SK-N-SH (cell line): Measurements from ENCODE around the gene PGAP3. TPM values are rescaled to one million over a fixed set of nuclear protein-coding genes. Genes with fewer than 3 reads are reported as not detected.

Experiments used
- CTCF ChIA-PET: fragments of 300-600, 350-600 bp; formaldehyde crosslinking; extraction: SDS; loops from one replicate; lab custom pipeline; 2021; lab: Yijun Ruan, JAX
- POLR2A ChIA-PET: fragments of 350-600 bp; sonication (Branson Sonifier 250); formaldehyde crosslinking; extraction: SDS; loops from one replicate; lab custom pipeline; 2020; ENCODE audit warnings: antibody characterized with exemption, inconsistent platforms; lab: Yijun Ruan, JAX
- DNase-seq: peaks from one replicate; pipeline ENCODE4 v3.0.0; 2012
- H2AFZ ChIP-seq: fragments of 200-600 bp; sonication (generic); 2 replicates; pipeline ENCODE4 v1.8.1; 2016; ENCODE audit warnings: antibody characterized with exemption, mild to moderate bottlenecking, low read depth
- H3F3A ChIP-seq: fragments of 200-600 bp; sonication (generic); replicated peaks from 2 replicates; pipeline ENCODE3; 2016; ENCODE audit warnings: antibody characterized with exemption, mild to moderate bottlenecking; ENCODE audit not compliant: insufficient read depth
- H3K27ac ChIP-seq, 2 experiments: fragments of 200-500 bp in 1 of 2; fragments of 200-600 bp in 1 of 2; sonication (Bioruptor generic) in 1 of 2; sonication (generic), shearing (Covaris generic) in 1 of 2; 2 replicates each; pipeline versions ENCODE4 v1.5.1 to v1.6.1; 2014 to 2016; ENCODE audit warnings: low read depth in 2 of 2, inconsistent platforms in 1 of 2, low read length in 1 of 2, mild to moderate bottlenecking in 1 of 2, mixed read lengths in 1 of 2
- H3K27me3 ChIP-seq: fragments of 200-600 bp; sonication (generic), shearing (Covaris generic); 2 replicates; pipeline ENCODE4 v1.6.1; 2016; ENCODE audit warnings: mixed run types; ENCODE audit not compliant: insufficient read depth
- H3K36me3 ChIP-seq, 2 experiments: fragments of 200-500 bp in 1 of 2; fragments of 200-600 bp in 1 of 2; sonication (Bioruptor generic) in 1 of 2; sonication (generic) in 1 of 2; replicated peaks in 1 of 2; 2 replicates each; pipeline versions ENCODE3 to v1.5.1; 2014 to 2016; ENCODE audit warnings: low read length in 1 of 2, mild to moderate bottlenecking in 1 of 2; ENCODE audit not compliant: insufficient read depth in 2 of 2, control insufficient read depth in 1 of 2
- H3K4me1 ChIP-seq, 2 experiments: fragments of 200-500 bp in 1 of 2; fragments of 200-600 bp in 1 of 2; sonication (Bioruptor generic) in 1 of 2; sonication (generic), shearing (Covaris generic) in 1 of 2; 2 replicates each; pipeline versions ENCODE4 v1.5.1 to v1.6.1; 2014 to 2016; ENCODE audit warnings: low read depth in 1 of 2, low read length in 1 of 2, mixed run types in 1 of 2; ENCODE audit not compliant: insufficient read depth in 2 of 2, control insufficient read depth in 1 of 2
- H3K4me2 ChIP-seq: fragments of 200-600 bp; sonication (generic), shearing (Covaris generic); 2 replicates; pipeline ENCODE4 v1.6.1; 2017; ENCODE audit warnings: mixed run types
- H3K4me3 ChIP-seq, 2 experiments: fragments of 200-500 bp in 1 of 2; fragments of 200-600 bp in 1 of 2; sonication (Bioruptor generic) in 1 of 2; sonication (generic), shearing (Covaris generic) in 1 of 2; 2 replicates each; pipeline versions ENCODE4 v1.5.1 to v1.8.1; 2014 to 2016; ENCODE audit warnings: low read depth in 2 of 2, inconsistent platforms in 1 of 2, low read length in 1 of 2, mild to moderate bottlenecking in 1 of 2, mixed read lengths in 1 of 2, moderate library complexity in 1 of 2
- H3K79me2 ChIP-seq: fragments of 200-600 bp; sonication (generic); 2 replicates; pipeline ENCODE4 v1.8.1; 2017; ENCODE audit warnings: mild to moderate bottlenecking; ENCODE audit not compliant: insufficient read depth
- H3K9ac ChIP-seq: fragments of 200-600 bp; sonication (generic); 2 replicates; pipeline ENCODE4 v1.6.1; 2017; ENCODE audit warnings: mixed run types
- H3K9me2 ChIP-seq: fragments of 200-600 bp; sonication (generic); 2 replicates; pipeline ENCODE4 v1.6.1; 2017; ENCODE audit warnings: mixed run types
- H3K9me3 ChIP-seq: fragments of 200-600 bp; sonication (generic); 2 replicates; pipeline ENCODE4 v1.6.1; 2017; ENCODE audit warnings: mixed run types, mild to moderate bottlenecking, moderate library complexity
- H4K20me1 ChIP-seq: fragments of 200-600 bp; sonication (generic); 2 replicates; pipeline ENCODE4 v1.6.1; 2017; ENCODE audit warnings: mild to moderate bottlenecking, mixed run types; ENCODE audit not compliant: insufficient read depth
- EP300 ChIP-seq, 2 experiments: IDR thresholded peaks; 2 replicates each; pipeline versions ENCODE4 v1.4.0 to v1.6.1; 2012; ENCODE audit warnings: borderline replicate concordance in 1 of 2, low read depth in 1 of 2, low read length in 1 of 2
- POLR2AphosphoS5 ChIP-seq: IDR thresholded peaks from 2 replicates; pipeline ENCODE4 v1.6.1; 2012; ENCODE audit warnings: low read depth, low read length
- RCOR1 ChIP-seq: fragments of 150-350 bp; IDR thresholded peaks from 2 replicates; pipeline ENCODE4 v1.6.1; 2017; ENCODE audit warnings: antibody characterized with exemption, low read length
- TCF12 ChIP-seq: IDR thresholded peaks from 2 replicates; pipeline ENCODE4 v1.4.0; 2012
- YY1 ChIP-seq: IDR thresholded peaks from 2 replicates; pipeline ENCODE4 v1.4.0; 2012; ENCODE audit warnings: low read depth, mild to moderate bottlenecking
- WGBS: methylation state at CpG from one replicate; pipeline ENCODE4 v1.1.6; 2017; ENCODE audit warnings: low lambda C conversion rate; 5-methylcytosine and 5-hydroxymethylcytosine counted together
- polyA plus RNA-seq, 3 experiments: library from polyadenylated mRNA; depleted of rRNA; stranded (reverse); fragments of >200 nt; gene quantifications; 2 replicates each; pipeline ENCODE4 v1.2.3, GENCODE V29; 2012
- TF ChIP-seq, protein P1 (sequence below): IDR thresholded peaks from 2 replicates; pipeline ENCODE4 v1.6.1; 2012; ENCODE audit warnings: mild to moderate bottlenecking, low read depth, low read length, moderate library complexity
- TF ChIP-seq, protein P2 (sequence below): IDR thresholded peaks from 2 replicates; pipeline ENCODE4 v1.4.0; 2012; ENCODE audit warnings: low read depth
- TF ChIP-seq, protein P3 (sequence below): fragments of 150-350 bp; IDR thresholded peaks from 2 replicates; pipeline ENCODE4 v1.6.1; 2016; ENCODE audit warnings: mild to moderate bottlenecking, low read depth, low read length
- TF ChIP-seq, protein P4 (sequence below): fragments of 200-600 bp; sonication (generic); IDR thresholded peaks from 2 replicates; pipeline ENCODE4 v1.6.1; 2017; ENCODE audit warnings: antibody characterized with exemption, mild to moderate bottlenecking, moderate library complexity

Gene PGAP3
- polyA plus RNA-seq, 1 of the 3 experiments (the other 2 are of a cell fraction), result 20.9 TPM

DNA sequence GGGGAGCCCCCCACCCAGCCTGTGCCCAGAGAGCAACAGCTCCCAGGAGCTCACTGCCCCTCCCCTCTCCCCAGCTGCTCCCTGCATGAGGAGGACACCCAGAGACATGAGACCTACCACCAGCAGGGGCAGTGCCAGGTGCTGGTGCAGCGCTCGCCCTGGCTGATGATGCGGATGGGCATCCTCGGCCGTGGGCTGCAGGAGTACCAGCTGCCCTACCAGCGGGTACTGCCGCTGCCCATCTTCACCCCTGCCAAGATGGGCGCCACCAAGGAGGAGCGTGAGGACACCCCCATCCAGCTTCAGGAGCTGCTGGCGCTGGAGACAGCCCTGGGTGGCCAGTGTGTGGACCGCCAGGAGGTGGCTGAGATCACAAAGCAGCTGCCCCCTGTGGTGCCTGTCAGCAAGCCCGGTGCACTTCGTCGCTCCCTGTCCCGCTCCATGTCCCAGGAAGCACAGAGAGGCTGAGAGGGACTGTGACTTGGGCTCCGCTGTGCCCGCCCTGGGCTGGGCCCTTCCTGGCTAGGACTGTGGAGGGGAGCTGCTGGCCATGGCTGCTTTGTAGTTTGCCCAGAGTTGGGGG lies 22.1 kb downstream of the PGAP3 start:
- H3K4me1 ChIP-seq, result peaks cover 0 to 10% of the 10 kb centered on the region in 2 experiments; a peak in 1 of 4 replicates
- no peaks in the 10 kb centered on the region for H3F3A ChIP-seq
- no peaks in the 10 kb centered on the region for H3K27me3 ChIP-seq
- no peaks in the 10 kb centered on the region for H3K9me3 ChIP-seq
- no peaks in the 10 kb centered on the region for H4K20me1 ChIP-seq
- no peak overlapping the region for H3K9ac ChIP-seq
- H2AFZ ChIP-seq, result no peak overlapping the region
- no peak overlapping the region for H3K27ac ChIP-seq
- CTCF ChIA-PET, result interaction anchor here (0.7 to 15.8 kb wide), 10 partner anchors 8 to 64 kb away, joined by 3 to 279 read pairs (median 6); partner anchors contain the start of genes MIEN1 and PPP1R1B
- H3K9me2 ChIP-seq, result no peaks in the 10 kb centered on the region
- TF ChIP-seq, protein P1, sequence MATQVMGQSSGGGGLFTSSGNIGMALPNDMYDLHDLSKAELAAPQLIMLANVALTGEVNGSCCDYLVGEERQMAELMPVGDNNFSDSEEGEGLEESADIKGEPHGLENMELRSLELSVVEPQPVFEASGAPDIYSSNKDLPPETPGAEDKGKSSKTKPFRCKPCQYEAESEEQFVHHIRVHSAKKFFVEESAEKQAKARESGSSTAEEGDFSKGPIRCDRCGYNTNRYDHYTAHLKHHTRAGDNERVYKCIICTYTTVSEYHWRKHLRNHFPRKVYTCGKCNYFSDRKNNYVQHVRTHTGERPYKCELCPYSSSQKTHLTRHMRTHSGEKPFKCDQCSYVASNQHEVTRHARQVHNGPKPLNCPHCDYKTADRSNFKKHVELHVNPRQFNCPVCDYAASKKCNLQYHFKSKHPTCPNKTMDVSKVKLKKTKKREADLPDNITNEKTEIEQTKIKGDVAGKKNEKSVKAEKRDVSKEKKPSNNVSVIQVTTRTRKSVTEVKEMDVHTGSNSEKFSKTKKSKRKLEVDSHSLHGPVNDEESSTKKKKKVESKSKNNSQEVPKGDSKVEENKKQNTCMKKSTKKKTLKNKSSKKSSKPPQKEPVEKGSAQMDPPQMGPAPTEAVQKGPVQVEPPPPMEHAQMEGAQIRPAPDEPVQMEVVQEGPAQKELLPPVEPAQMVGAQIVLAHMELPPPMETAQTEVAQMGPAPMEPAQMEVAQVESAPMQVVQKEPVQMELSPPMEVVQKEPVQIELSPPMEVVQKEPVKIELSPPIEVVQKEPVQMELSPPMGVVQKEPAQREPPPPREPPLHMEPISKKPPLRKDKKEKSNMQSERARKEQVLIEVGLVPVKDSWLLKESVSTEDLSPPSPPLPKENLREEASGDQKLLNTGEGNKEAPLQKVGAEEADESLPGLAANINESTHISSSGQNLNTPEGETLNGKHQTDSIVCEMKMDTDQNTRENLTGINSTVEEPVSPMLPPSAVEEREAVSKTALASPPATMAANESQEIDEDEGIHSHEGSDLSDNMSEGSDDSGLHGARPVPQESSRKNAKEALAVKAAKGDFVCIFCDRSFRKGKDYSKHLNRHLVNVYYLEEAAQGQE, result no peak
- TF ChIP-seq RCOR1 (no peak), EP300 (IDR thresholded peaks at IDR 0.05; ENCODE audit: borderline replicate concordance in 1 of 2, low read depth in 1 of 2, low read length in 1 of 2) (no peak), TCF12 (no peak), YY1 (no peak)
- TF ChIP-seq, protein P2, sequence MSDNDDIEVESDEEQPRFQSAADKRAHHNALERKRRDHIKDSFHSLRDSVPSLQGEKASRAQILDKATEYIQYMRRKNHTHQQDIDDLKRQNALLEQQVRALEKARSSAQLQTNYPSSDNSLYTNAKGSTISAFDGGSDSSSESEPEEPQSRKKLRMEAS, result no peak
- TF ChIP-seq, protein P3, sequence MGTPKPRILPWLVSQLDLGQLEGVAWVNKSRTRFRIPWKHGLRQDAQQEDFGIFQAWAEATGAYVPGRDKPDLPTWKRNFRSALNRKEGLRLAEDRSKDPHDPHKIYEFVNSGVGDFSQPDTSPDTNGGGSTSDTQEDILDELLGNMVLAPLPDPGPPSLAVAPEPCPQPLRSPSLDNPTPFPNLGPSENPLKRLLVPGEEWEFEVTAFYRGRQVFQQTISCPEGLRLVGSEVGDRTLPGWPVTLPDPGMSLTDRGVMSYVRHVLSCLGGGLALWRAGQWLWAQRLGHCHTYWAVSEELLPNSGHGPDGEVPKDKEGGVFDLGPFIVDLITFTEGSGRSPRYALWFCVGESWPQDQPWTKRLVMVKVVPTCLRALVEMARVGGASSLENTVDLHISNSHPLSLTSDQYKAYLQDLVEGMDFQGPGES, result no peak
- no peaks in the 10 kb centered on the region for H3K79me2 ChIP-seq
- peaks cover 0 to 14% of the 10 kb centered on the region in 2 experiments for H3K36me3 ChIP-seq
- H3K4me2 ChIP-seq, result no peak overlapping the region
- H3K4me3 ChIP-seq, result no peak overlapping the region
- POLR2A ChIA-PET, result interaction anchor here (1.2 kb wide), 1 partner anchor 22 kb away, joined by 3 read pairs; the partner anchor contains the start of gene PGAP3
- peak; percentile 77 for DNase-seq
- 92% methylated on average over 4 of the region's 17 CpGs for WGBS

DNA sequence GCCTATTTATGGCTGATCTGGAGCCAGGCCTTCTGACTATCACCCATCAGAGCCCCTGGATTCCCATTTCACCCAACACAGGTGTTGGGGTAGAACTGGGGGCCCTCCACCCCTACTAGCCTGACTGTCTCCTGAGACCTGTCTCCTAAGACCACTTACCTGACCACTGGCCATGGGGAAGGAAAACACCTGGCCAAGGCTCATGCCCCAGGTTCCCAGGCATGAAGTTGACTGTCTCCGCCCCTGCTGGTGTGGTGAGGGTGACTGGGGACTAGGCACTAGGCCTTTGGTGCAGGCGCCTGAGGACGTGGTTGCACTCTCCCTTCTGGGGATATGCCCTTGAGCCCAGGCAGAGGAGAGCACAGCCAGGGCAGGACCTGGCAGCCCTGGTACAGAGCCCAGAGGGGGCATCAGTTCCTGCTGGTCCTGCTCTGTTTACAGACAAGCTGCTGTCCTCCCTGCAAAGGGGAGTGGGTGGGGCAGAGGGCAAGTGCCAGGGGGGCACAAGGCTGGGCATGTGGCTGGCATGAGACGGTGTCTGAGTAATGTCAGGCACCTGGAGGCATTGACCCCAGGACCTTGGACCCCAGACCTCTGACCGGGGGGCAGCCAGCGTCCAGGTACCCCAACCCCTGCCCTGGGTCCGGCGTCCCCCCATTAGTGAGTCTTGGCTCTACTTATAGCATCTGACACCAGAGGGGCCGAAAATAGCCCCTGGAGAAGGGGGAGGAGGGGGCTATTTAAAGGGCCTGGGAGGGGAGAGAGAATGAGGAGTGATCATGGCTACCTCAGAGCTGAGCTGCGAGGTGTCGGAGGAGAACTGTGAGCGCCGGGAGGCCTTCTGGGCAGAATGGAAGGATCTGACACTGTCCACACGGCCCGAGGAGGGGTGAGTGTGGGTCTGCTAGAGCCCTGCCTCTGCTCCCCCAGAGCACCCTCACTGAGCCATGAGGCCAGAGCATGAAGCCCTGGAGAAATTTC lies 23.0 kb downstream of the PGAP3 start, which contains the start of gene TCAP:
Gene TCAP, plus strand, starts transcription at position 769 of the 981 bp plus-strand sequence. Its CDS starts 11 bp downstream, at position 780.
- TF ChIP-seq, protein P4, sequence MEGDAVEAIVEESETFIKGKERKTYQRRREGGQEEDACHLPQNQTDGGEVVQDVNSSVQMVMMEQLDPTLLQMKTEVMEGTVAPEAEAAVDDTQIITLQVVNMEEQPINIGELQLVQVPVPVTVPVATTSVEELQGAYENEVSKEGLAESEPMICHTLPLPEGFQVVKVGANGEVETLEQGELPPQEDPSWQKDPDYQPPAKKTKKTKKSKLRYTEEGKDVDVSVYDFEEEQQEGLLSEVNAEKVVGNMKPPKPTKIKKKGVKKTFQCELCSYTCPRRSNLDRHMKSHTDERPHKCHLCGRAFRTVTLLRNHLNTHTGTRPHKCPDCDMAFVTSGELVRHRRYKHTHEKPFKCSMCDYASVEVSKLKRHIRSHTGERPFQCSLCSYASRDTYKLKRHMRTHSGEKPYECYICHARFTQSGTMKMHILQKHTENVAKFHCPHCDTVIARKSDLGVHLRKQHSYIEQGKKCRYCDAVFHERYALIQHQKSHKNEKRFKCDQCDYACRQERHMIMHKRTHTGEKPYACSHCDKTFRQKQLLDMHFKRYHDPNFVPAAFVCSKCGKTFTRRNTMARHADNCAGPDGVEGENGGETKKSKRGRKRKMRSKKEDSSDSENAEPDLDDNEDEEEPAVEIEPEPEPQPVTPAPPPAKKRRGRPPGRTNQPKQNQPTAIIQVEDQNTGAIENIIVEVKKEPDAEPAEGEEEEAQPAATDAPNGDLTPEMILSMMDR, result no peak
- TF ChIP-seq POLR2AphosphoS5, result peak; percentile 18; the same call in 1 of the 2 replicates
- Histone ChIP-seq H3K4me2 (no peak within 1 kb of the TSS), H3K9ac (no peak within 1 kb of the TSS), H2AFZ (no peak within 1 kb of the TSS), H3K36me3 (peaks cover 0 to 23% of the 10 kb centered on the region in 2 experiments), H3K4me1 (peaks cover 0 to 10% of the 10 kb centered on the region in 2 experiments; a peak in 1 of 4 replicates), H3K9me3 (no peaks in the 10 kb centered on the region), H3F3A (no peaks in the 10 kb centered on the region), H3K27me3 (no peaks in the 10 kb centered on the region), H3K79me2 (no peaks in the 10 kb centered on the region), H3K9me2 (no peaks in the 10 kb centered on the region), H3K4me3 (no peak within 1 kb of the TSS), H4K20me1 (no peaks in the 10 kb centered on the region), H3K27ac (no peak within 1 kb of the TSS)
- ChIA-PET CTCF (interaction anchor here (1.4 to 15.8 kb wide), 8 partner anchors 7 to 66 kb away, joined by 3 to 279 read pairs (median 10); partner anchors contain the start of gene PPP1R1B), POLR2A (interaction anchor here (0.5 kb wide), 1 partner anchor 294 kb away, joined by 4 read pairs; no protein-coding TSS in a partner anchor)
- 70% methylated on average over 14 of the region's 15 CpGs for WGBS
- no peak for DNase-seq
